ENCODE results near the gene AMBP.

The AMBP gene

DNA sequence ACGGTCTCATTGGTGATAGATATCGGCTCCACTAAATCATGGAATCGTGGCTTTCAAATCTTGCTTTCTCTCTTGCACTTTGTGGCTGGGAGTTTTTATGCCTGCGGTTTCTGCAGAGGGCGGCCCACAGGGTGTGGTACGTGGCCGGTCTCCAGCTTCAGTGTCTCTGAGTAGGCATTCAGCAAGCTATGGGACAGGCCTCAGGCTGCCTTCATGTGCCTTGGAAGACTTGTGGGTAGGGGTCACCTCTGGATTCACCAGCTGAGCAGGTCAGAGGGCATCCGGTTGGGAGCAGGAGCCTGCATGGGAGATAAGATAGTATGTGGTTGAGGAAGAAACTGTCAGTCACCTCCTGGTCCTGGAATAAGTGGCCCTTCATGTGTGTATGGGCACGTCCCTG, 47.7 kb downstream of the AMBP start:
- Histone ChIP-seq H3K27me3 (ENCODE audit: control insufficient read depth, low read length) (no peaks in the 10 kb centered on the region), H3K4me3 (ENCODE audit: low read length) (no peak overlapping the region), H3K9me3 (ENCODE audit: control insufficient read depth, insufficient read depth, low read length) (no peaks in the 10 kb centered on the region), H3K36me3 (ENCODE audit: control insufficient read depth, low read length) (no peaks in the 10 kb centered on the region), H3K27ac (ENCODE audit: low read depth, low read length) (no peak overlapping the region), H4K20me1 (ENCODE audit: control insufficient read depth, insufficient read depth, low read depth, low read length) (no peaks in the 10 kb centered on the region), H3K9me2 (replicated peaks; ENCODE audit: control insufficient read depth, low read length) (no peaks in the 10 kb centered on the region), H3K79me2 (ENCODE audit: control insufficient read depth, low read length) (no peaks in the 10 kb centered on the region), H3K4me2 (ENCODE audit: low read length) (no peak overlapping the region), H3K4me1 (ENCODE audit: control insufficient read depth, low read length) (no peaks in the 10 kb centered on the region), H3F3A (ENCODE audit: control insufficient read depth, insufficient read depth) (no peaks in the 10 kb centered on the region)
- TF ChIP-seq CTCF (IDR thresholded peaks at IDR 0.05; ENCODE audit: low read depth, low read length, poor library complexity, severe bottlenecking) = no peak
- no peak for TF ChIP-seq EZH2phosphoT487 (IDR thresholded peaks at IDR 0.05; ENCODE audit: borderline replicate concordance, low read length)

DNA sequence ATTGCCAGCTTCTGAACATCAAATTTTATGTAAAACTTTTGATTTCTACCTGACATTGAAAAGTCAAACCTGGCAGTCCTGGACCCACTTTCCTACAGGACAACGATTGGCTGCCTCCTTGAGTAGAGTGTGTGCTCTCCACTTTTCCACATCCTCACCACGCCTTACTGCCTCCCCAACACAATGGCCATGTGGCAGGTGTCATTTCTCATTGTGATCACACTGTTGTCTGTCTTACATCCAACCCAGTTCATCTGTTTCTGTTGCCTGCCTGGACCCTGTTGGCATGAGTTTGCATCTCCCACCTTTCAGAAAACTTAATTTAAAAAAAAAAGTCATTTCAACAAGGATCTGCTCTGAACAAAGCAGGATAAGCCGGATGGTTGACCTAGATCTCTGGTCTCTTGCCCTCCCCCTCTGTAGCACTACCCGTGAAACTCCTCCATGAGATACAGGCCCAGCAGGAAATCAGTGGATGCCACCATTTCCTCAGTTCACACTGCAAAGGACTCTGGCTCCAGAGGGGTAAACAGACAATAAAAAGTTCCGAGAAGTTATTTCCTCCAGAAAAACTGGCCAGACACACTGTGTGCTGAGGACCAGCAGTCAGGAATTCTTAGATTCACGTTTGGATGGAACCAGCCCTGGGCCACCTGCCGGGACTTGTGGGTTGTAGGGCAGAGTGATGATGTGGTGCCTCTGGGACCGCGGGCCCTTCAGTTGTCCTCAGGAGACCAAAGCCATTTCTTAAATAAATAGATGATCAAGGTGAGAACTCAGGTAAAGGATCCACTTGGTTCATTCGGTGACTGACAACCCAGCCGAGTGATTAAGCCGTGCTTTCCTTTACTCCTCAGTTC, 48.6 kb downstream of the AMBP start:
- TF ChIP-seq CTCF (IDR thresholded peaks at IDR 0.05; ENCODE audit: low read depth, low read length, poor library complexity, severe bottlenecking) = no peak
- TF ChIP-seq EZH2phosphoT487 (IDR thresholded peaks at IDR 0.05; ENCODE audit: borderline replicate concordance, low read length) = no peak
- Histone ChIP-seq H3K4me2 (ENCODE audit: low read length) (no peak overlapping the region), H3K27ac (ENCODE audit: low read depth, low read length) (no peak overlapping the region), H4K20me1 (ENCODE audit: control insufficient read depth, insufficient read depth, low read depth, low read length) (no peaks in the 10 kb centered on the region), H3K9me2 (replicated peaks; ENCODE audit: control insufficient read depth, low read length) (no peaks in the 10 kb centered on the region), H3K27me3 (ENCODE audit: control insufficient read depth, low read length) (no peaks in the 10 kb centered on the region), H3K36me3 (ENCODE audit: control insufficient read depth, low read length) (no peaks in the 10 kb centered on the region), H3K4me3 (ENCODE audit: low read length) (no peak overlapping the region), H3F3A (ENCODE audit: control insufficient read depth, insufficient read depth) (no peaks in the 10 kb centered on the region), H3K79me2 (ENCODE audit: control insufficient read depth, low read length) (no peaks in the 10 kb centered on the region), H3K9me3 (ENCODE audit: control insufficient read depth, insufficient read depth, low read length) (no peaks in the 10 kb centered on the region), H3K4me1 (ENCODE audit: control insufficient read depth, low read length) (no peaks in the 10 kb centered on the region)

DNA sequence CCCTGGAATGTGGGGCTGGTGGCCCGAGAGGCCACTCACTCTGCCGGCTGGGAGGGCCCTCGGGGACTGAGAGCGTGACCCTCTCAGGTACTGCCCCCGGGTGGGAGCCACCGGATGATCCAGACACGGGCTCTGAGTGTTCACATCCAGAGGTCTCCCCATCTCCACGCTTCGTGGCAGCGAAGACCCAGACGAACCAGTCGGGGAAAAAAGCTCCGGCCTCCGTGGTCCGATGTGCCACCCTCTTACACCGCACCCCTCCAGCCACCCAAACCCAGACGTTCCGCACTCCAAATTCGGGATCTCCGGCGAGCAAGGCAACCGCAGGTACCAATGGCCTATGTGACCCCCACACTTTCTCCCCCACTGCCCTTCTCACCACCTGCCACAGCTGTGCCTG, 49.5 kb downstream of the AMBP start:
- H3K27me3 ChIP-seq (ENCODE audit: control insufficient read depth, low read length) = no peaks in the 10 kb centered on the region
- H3F3A ChIP-seq (ENCODE audit: control insufficient read depth, insufficient read depth) = no peaks in the 10 kb centered on the region
- TF ChIP-seq EZH2phosphoT487 (IDR thresholded peaks at IDR 0.05; ENCODE audit: borderline replicate concordance, low read length) (no peak), CTCF (IDR thresholded peaks at IDR 0.05; ENCODE audit: low read depth, low read length, poor library complexity, severe bottlenecking) (no peak)
- H3K4me2 ChIP-seq (ENCODE audit: low read length) = no peak overlapping the region
- 0 out of 2 replicates have a peak, but pooled peaks cover 5% of the 10 kb centered on the region for H3K9me3 ChIP-seq (ENCODE audit: control insufficient read depth, insufficient read depth, low read length)
- no peak overlapping the region for H3K27ac ChIP-seq (ENCODE audit: low read depth, low read length)
- no peaks in the 10 kb centered on the region for H3K36me3 ChIP-seq (ENCODE audit: control insufficient read depth, low read length)
- no peaks in the 10 kb centered on the region for H3K9me2 ChIP-seq (replicated peaks; ENCODE audit: control insufficient read depth, low read length)
- H3K4me3 ChIP-seq (ENCODE audit: low read length) = no peak overlapping the region
- no peaks in the 10 kb centered on the region for H4K20me1 ChIP-seq (ENCODE audit: control insufficient read depth, insufficient read depth, low read depth, low read length)
- no peaks in the 10 kb centered on the region for H3K4me1 ChIP-seq (ENCODE audit: control insufficient read depth, low read length)
- no peaks in the 10 kb centered on the region for H3K79me2 ChIP-seq (ENCODE audit: control insufficient read depth, low read length)

Data from DOHH2 (cell line).